SU-DHL-6 (cell line): ENCODE data around the gene UBE2E3.
"Not testable (repeated sequence)": the region's sequence is repeated elsewhere in the genome, so short reads cannot be mapped to it uniquely, and the experiment has no call there.

Experiments used
- H2AFZ ChIP-seq: fragments of 200-600 bp; sonication (generic); 2 replicates; pipeline ENCODE4 v1.6.1; 2014; ENCODE audit warnings: low read depth, mild to moderate bottlenecking, moderate library complexity, mixed read lengths, antibody characterized with exemption, low read length; ENCODE audit not compliant: severe bottlenecking
- H3F3A ChIP-seq: fragments of 200-600 bp; shearing (Covaris generic); 2 replicates; pipeline ENCODE4 v1.6.0; 2016; ENCODE audit warnings: antibody characterized with exemption, mild to moderate bottlenecking; ENCODE audit not compliant: insufficient read depth
- H3K27ac ChIP-seq: fragments of 200-600 bp; sonication (generic); 2 replicates; pipeline ENCODE4 v1.5.1; 2016; ENCODE audit warnings: low read depth, mild to moderate bottlenecking, low read length, moderate library complexity, mixed read lengths
- H3K27me3 ChIP-seq: fragments of 200-600 bp; sonication (generic), shearing (Covaris generic); 2 replicates; pipeline ENCODE4 v1.6.0; 2014; ENCODE audit warnings: mild to moderate bottlenecking, low read length
- H3K36me3 ChIP-seq: fragments of 200-600 bp; sonication (generic); 2 replicates; pipeline ENCODE4 v1.6.1; 2014; ENCODE audit warnings: mild to moderate bottlenecking, low read length, mixed read lengths
- H3K4me2 ChIP-seq: fragments of 300-600, 200-600 bp; shearing (Covaris generic), sonication (generic); 2 replicates; pipeline ENCODE4 v1.6.0; 2014; ENCODE audit warnings: low read length, low read depth, mild to moderate bottlenecking; ENCODE audit not compliant: poor library complexity, severe bottlenecking
- H3K4me3 ChIP-seq: fragments of 200-600 bp; sonication (generic); 2 replicates; pipeline ENCODE4 v1.5.1; 2014; ENCODE audit warnings: antibody characterized with exemption, low read length, mild to moderate bottlenecking, mixed read lengths; ENCODE audit not compliant: insufficient read depth, poor library complexity, severe bottlenecking
- H3K79me2 ChIP-seq: fragments of 200-600 bp; sonication (generic); 2 replicates; pipeline ENCODE4 v1.6.1; 2014; ENCODE audit warnings: mild to moderate bottlenecking, low read length, moderate library complexity; ENCODE audit not compliant: insufficient read depth
- H3K9ac ChIP-seq: fragments of 200-600 bp; sonication (generic); 2 replicates; pipeline ENCODE4 v1.7.0; 2014; ENCODE audit warnings: mild to moderate bottlenecking, low read length
- H3K9me2 ChIP-seq: fragments of 200-600 bp; sonication (generic); replicated peaks from 2 replicates; pipeline ENCODE4 v1.6.1; 2014; ENCODE audit warnings: low read length; ENCODE audit not compliant: insufficient read depth
- H3K9me3 ChIP-seq: fragments of 200-600 bp; sonication (generic); 2 replicates; pipeline ENCODE4 v1.6.1; 2014; ENCODE audit warnings: low read length, mixed read lengths; ENCODE audit not compliant: insufficient read depth
- H4K20me1 ChIP-seq: fragments of 200-600 bp; sonication (generic); 2 replicates; pipeline ENCODE4 v1.6.1; 2014; ENCODE audit warnings: low read depth, mild to moderate bottlenecking, antibody characterized with exemption, low read length, moderate library complexity, mixed read lengths
- EZH2phosphoT487 ChIP-seq: fragments of 200-600 bp; sonication (generic), shearing (Covaris generic); conservative IDR thresholded peaks from 2 replicates; pipeline ENCODE4 v1.6.1; 2018; ENCODE audit warnings: mild to moderate bottlenecking, antibody characterized with exemption, low read length, moderate library complexity, mixed read lengths
- TF ChIP-seq, protein P1 (sequence below): fragments of 200-600 bp; sonication (generic); IDR thresholded peaks from one replicate; pipeline ENCODE4 v1.5.1; 2017; ENCODE audit warnings: antibody characterized with exemption, mild to moderate bottlenecking, low read length, moderate library complexity; ENCODE audit not compliant: insufficient read depth, poor library complexity, severe bottlenecking

UBE2E3 gene

GRCh38 chr2:180934911-180935310, 45.5 kb upstream of the UBE2E3 start:
- Histone ChIP-seq H4K20me1 (no peaks in the 10 kb centered on the region), H3K9ac (no peak overlapping the region), H3K9me2 (no peaks in the 10 kb centered on the region), H3K4me3 (no peak overlapping the region), H3K79me2 (no peaks in the 10 kb centered on the region), H3K27ac (no peak overlapping the region), H3F3A (no peaks in the 10 kb centered on the region), H3K4me2 (no peak overlapping the region), H3K36me3 (no peaks in the 10 kb centered on the region), H2AFZ (no peak overlapping the region), H3K9me3 (no peaks in the 10 kb centered on the region), H3K27me3 (no peaks in the 10 kb centered on the region)
- no peak for TF ChIP-seq EZH2phosphoT487
- TF ChIP-seq, protein P1, sequence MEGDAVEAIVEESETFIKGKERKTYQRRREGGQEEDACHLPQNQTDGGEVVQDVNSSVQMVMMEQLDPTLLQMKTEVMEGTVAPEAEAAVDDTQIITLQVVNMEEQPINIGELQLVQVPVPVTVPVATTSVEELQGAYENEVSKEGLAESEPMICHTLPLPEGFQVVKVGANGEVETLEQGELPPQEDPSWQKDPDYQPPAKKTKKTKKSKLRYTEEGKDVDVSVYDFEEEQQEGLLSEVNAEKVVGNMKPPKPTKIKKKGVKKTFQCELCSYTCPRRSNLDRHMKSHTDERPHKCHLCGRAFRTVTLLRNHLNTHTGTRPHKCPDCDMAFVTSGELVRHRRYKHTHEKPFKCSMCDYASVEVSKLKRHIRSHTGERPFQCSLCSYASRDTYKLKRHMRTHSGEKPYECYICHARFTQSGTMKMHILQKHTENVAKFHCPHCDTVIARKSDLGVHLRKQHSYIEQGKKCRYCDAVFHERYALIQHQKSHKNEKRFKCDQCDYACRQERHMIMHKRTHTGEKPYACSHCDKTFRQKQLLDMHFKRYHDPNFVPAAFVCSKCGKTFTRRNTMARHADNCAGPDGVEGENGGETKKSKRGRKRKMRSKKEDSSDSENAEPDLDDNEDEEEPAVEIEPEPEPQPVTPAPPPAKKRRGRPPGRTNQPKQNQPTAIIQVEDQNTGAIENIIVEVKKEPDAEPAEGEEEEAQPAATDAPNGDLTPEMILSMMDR = no peak

DNA sequence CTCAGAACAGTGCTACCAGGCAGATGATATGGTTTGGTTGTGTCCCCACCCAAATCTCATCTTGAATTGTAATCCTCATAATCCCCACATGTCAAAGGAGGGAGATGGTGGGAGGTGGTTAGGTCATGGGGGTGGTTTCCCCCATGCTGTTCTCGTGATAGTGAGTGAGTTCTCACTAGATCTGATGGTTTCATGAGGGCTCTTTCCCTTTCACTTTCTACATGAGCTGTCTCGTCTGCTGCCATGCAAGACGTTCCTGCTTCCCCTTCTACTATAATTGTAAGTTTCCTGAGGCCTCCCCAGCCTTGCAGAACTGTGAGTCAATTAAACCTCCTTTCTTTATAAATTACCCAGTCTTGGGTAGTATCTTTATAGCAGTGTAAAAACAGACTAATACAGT, 42.9 kb upstream of the UBE2E3 start:
- not testable (repeated sequence) for H3F3A ChIP-seq, H3K4me3 ChIP-seq, H3K9me3 ChIP-seq, H3K36me3 ChIP-seq, H3K9ac ChIP-seq, H3K9me2 ChIP-seq, H4K20me1 ChIP-seq, H3K27ac ChIP-seq, H3K27me3 ChIP-seq, H3K4me2 ChIP-seq, H3K79me2 ChIP-seq, H2AFZ ChIP-seq

DNA sequence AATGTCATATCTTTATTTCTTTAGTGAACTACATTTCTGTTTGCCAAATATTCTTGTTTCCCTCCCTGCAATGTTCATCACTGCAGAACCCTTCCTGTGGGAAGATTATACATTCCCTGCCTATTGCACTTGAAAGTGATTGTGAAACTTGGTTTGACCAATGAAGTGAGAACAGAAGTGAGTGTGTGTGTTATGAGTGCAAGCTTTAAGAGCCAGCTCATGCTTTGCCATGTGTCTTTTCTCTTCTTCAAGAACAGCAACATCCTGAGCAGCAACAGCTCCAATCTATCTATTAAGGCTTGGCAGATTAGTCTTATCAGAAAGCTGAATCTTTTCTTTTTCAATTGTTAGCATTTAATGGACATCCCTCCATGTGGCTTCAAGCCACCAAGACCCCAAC, 42.0 kb upstream of the UBE2E3 start:
- Histone ChIP-seq H2AFZ (no peak overlapping the region), H3K9ac (no peak overlapping the region), H3K9me3 (no peaks in the 10 kb centered on the region), H3K27ac (no peak overlapping the region), H4K20me1 (no peaks in the 10 kb centered on the region), H3K4me2 (no peak overlapping the region), H3K27me3 (no peaks in the 10 kb centered on the region), H3K9me2 (no peaks in the 10 kb centered on the region), H3K36me3 (no peaks in the 10 kb centered on the region), H3K79me2 (no peaks in the 10 kb centered on the region), H3F3A (no peaks in the 10 kb centered on the region), H3K4me3 (no peak overlapping the region)
- TF ChIP-seq, protein P1 = no peak
- no peak for TF ChIP-seq EZH2phosphoT487

GRCh38 chr2:180943275-180943674, 37.1 kb upstream of the UBE2E3 start:
- TF ChIP-seq, protein P1 = no peak
- no peak for TF ChIP-seq EZH2phosphoT487
- no peak overlapping the region for H3K27ac ChIP-seq
- no peaks in the 10 kb centered on the region for H3K9me2 ChIP-seq
- H3K79me2 ChIP-seq = no peaks in the 10 kb centered on the region
- no peak overlapping the region for H3K9ac ChIP-seq
- no peaks in the 10 kb centered on the region for H3K27me3 ChIP-seq
- no peaks in the 10 kb centered on the region for H3F3A ChIP-seq
- no peaks in the 10 kb centered on the region for H3K9me3 ChIP-seq
- no peak overlapping the region for H2AFZ ChIP-seq
- no peaks in the 10 kb centered on the region for H3K36me3 ChIP-seq
- H4K20me1 ChIP-seq = no peaks in the 10 kb centered on the region
- no peak overlapping the region for H3K4me3 ChIP-seq
- H3K4me2 ChIP-seq = no peak overlapping the region
